IPS-18c (cell line): ENCODE measurements around the gene RNF40.

Source experiments
- H3K4me3 ChIP-seq: 2 replicates; pipeline ENCODE4 v1.7.0; 2013; ENCODE audit warnings: low read depth, mild to moderate bottlenecking, low read length, moderate library complexity; ENCODE audit not compliant: insufficient read depth
- H3K9me3 ChIP-seq: one replicate; pipeline ENCODE4 v1.6.1; 2013; ENCODE audit warnings: mild to moderate bottlenecking, low read length, moderate library complexity; ENCODE audit not compliant: control insufficient read depth, insufficient read depth

The RNF40 gene

DNA sequence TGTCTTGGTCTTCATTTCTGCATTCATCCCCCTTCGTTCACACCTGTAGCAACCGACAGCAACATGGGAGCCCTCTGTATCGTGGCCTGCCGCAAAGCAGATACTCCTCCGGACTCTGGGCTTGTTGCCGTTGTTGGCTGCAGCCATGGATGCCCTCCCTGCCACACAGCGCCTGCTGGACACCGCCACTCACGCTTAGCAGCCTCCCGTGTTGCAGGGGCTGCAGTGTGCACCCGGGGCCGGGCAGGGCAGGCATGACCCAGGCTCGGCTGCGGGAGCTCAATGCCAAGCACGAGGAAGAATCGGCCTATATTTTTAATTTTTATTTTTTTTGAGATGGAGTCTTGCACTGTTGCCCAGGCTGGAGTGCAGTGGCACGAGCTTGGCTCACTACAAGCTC, 59.8 kb downstream of the RNF40 start:
- H3K9me3 ChIP-seq = no peaks in the 10 kb centered on the region
- H3K4me3 ChIP-seq = no peak overlapping the region
